HepG2 (cell line): ENCODE results near the gene LTA. TPM values are rescaled to one million over a fixed set of nuclear protein-coding genes. Genes with fewer than 3 reads are reported as not detected.

Experiments
- HHEX ChIP-seq: IDR thresholded peaks from 2 replicates; pipeline ENCODE4 v1.6.1; 2016; ENCODE audit warnings: control low read depth
- LRRFIP1 ChIP-seq: sonication (generic); formaldehyde crosslinking; conservative IDR thresholded peaks from 2 replicates; pipeline ENCODE4 v1.4.0; 2020; ENCODE audit warnings: missing genetic modification reagents
- SNAPC5 ChIP-seq: sonication (generic); formaldehyde crosslinking; IDR thresholded peaks from 2 replicates; pipeline ENCODE4 v1.8.1; 2023; ENCODE audit warnings: mild to moderate bottlenecking, missing genetic modification reagents, borderline replicate concordance
- TCF7 ChIP-seq: sonication (generic); IDR thresholded peaks from 2 replicates; pipeline ENCODE4 v1.6.1; 2016; ENCODE audit warnings: antibody characterized with exemption, low read depth
- TFE3 ChIP-seq: IDR thresholded peaks from 2 replicates; pipeline ENCODE4 v1.6.1; 2016
- TP53 ChIP-seq: sonication (generic); formaldehyde crosslinking; conservative IDR thresholded peaks from 2 replicates; pipeline ENCODE4 v1.4.0; 2020; ENCODE audit warnings: missing genetic modification reagents
- ZNF124 ChIP-seq: sonication (generic); formaldehyde crosslinking; IDR thresholded peaks from 2 replicates; pipeline ENCODE4 v1.4.0; 2020; ENCODE audit warnings: missing genetic modification reagents
- ZNF547 ChIP-seq: sonication (generic); formaldehyde crosslinking; IDR thresholded peaks from 2 replicates; pipeline ENCODE4 v1.5.1; 2020; ENCODE audit warnings: mild to moderate bottlenecking, missing genetic modification reagents
- ZNF724P ChIP-seq: sonication (generic); formaldehyde crosslinking; IDR thresholded peaks from 2 replicates; pipeline ENCODE4 v1.8.0; 2022; ENCODE audit warnings: missing genetic modification reagents, borderline replicate concordance
- ZNF747 ChIP-seq: sonication (generic); formaldehyde crosslinking; IDR thresholded peaks from 2 replicates; pipeline ENCODE4 v1.8.1; 2023; ENCODE audit warnings: missing genetic modification reagents, mild to moderate bottlenecking, borderline replicate concordance
- ZNF83 ChIP-seq: sonication (generic); formaldehyde crosslinking; IDR thresholded peaks from 2 replicates; pipeline ENCODE4 v1.4.0; 2020; ENCODE audit warnings: missing genetic modification reagents, mild to moderate bottlenecking, borderline replicate concordance
- polyA plus RNA-seq, 8 experiments: library from polyadenylated mRNA; depleted of rRNA in 3 of 8; stranded (reverse) in 7 of 8; unstranded in 1 of 8; fragments of >200 nt; fragmentation: Illumina TruSeq in 4 of 8; extraction: Trizol in 4 of 8; gene quantifications; 2 replicates each; pipeline versions ENCODE4 v1.2.1 to v1.2.3, GENCODE V29; 2011 to 2016; ENCODE audit warnings: low read depth in 4 of 8, missing spikeins in 1 of 8, mixed read lengths in 1 of 8; ENCODE audit not compliant: insufficient read depth in 1 of 8
- total RNA-seq, 5 experiments: library from RNA; depleted of rRNA; stranded (reverse); fragments of >200 nt; fragmentation: Illumina TruSeq; extraction: Trizol; gene quantifications; 2 replicates each; pipeline ENCODE4 v1.2.3, GENCODE V29; 2016; ENCODE audit warnings: low read depth in 1 of 5
- TF ChIP-seq, protein P1 (sequence below): conservative IDR thresholded peaks from 2 replicates; pipeline ENCODE4 v1.6.1; 2018; ENCODE audit warnings: missing genetic modification reagents
- TF ChIP-seq, protein P2 (sequence below): sonication (generic); formaldehyde crosslinking; IDR thresholded peaks from 2 replicates; pipeline ENCODE4 v1.5.0; 2020; ENCODE audit warnings: missing genetic modification reagents, mild to moderate bottlenecking, borderline replicate concordance
- TF ChIP-seq, protein P3 (sequence below): IDR thresholded peaks from 2 replicates; pipeline ENCODE4 v1.6.1; 2012; ENCODE audit warnings: low read length, improper control_type of control experiment
- TF ChIP-seq, protein P4 (sequence below): fragments of 450-650 bp; IDR thresholded peaks from 2 replicates; pipeline ENCODE4 v1.6.1; 2017; ENCODE audit warnings: mild to moderate bottlenecking

Gene LTA
- total and polyA plus RNA-seq, 2 of the 13 experiments (the other 11 are each of a cell fraction or from before 2014, with no cell fraction given): 0.09 TPM; not detected in 1

DNA sequence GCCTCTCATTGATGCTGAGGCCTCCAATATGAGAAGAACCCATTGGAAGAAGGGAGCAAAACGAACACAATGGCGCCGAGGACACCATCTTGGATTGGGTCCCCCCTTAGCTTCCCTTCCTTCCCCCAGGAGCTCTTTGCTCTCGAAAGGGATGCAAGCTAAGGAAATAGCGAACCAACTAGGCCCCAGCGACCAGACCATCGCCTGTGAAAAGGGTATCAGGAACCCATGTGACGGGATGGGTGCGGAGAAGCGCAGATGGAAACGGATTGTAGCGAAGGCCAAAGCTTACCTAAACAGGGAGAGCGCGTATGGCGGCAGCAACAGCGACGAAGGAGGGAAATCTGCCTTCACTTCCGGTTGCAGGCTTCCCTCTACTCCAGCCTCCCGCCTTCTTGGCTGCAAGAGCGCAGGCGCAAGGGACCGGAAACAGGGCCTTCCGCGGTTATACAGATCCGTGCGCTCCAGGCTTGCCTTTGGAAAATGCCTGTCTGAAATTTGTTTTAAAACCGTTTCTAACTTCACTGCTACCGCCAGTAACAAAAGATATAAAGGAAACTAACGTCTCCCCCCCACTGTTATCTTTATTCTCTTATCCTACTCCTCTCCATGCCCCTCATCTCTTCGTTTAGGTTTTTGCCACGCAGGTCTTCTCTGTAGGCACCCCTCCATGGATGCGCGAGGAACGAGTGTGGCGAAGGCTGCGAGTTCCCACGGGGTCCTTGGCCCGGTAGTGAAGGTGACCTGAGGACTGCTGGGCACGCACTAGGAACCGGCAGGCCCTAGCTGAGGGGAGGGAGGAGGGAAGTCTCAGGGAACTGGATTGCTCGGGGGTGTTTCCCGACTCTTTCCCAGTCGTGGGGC, 30.2 kb upstream of the LTA start, which contains the start of gene DDX39B (continued):
- TF ChIP-seq, protein P1, sequence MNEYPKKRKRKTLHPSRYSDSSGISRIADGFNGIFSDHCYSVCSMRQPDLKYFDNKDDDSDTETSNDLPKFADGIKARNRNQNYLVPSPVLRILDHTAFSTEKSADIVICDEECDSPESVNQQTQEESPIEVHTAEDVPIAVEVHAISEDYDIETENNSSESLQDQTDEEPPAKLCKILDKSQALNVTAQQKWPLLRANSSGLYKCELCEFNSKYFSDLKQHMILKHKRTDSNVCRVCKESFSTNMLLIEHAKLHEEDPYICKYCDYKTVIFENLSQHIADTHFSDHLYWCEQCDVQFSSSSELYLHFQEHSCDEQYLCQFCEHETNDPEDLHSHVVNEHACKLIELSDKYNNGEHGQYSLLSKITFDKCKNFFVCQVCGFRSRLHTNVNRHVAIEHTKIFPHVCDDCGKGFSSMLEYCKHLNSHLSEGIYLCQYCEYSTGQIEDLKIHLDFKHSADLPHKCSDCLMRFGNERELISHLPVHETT (CRISPR knock-in tag): peak; percentile 20
- peak; percentile 62; the same call in 1 of the 2 replicates for TF ChIP-seq TFE3 (CRISPR knock-in tag)
- TF ChIP-seq ZNF124 (CRISPR knock-in tag): 0 out of 2 replicates have a peak, but pooled peaks have one; percentile 13
- TF ChIP-seq TP53 (CRISPR knock-in tag): peak; percentile 84
- TF ChIP-seq, protein P2, sequence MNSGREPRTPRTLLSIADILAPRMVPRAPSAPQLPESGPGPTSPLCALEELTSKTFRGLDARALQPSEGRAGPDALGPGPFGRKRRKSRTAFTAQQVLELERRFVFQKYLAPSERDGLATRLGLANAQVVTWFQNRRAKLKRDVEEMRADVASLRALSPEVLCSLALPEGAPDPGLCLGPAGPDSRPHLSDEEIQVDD (CRISPR knock-in tag): peak; percentile 74; the same call in 1 of the 2 replicates
- TF ChIP-seq, protein P3, sequence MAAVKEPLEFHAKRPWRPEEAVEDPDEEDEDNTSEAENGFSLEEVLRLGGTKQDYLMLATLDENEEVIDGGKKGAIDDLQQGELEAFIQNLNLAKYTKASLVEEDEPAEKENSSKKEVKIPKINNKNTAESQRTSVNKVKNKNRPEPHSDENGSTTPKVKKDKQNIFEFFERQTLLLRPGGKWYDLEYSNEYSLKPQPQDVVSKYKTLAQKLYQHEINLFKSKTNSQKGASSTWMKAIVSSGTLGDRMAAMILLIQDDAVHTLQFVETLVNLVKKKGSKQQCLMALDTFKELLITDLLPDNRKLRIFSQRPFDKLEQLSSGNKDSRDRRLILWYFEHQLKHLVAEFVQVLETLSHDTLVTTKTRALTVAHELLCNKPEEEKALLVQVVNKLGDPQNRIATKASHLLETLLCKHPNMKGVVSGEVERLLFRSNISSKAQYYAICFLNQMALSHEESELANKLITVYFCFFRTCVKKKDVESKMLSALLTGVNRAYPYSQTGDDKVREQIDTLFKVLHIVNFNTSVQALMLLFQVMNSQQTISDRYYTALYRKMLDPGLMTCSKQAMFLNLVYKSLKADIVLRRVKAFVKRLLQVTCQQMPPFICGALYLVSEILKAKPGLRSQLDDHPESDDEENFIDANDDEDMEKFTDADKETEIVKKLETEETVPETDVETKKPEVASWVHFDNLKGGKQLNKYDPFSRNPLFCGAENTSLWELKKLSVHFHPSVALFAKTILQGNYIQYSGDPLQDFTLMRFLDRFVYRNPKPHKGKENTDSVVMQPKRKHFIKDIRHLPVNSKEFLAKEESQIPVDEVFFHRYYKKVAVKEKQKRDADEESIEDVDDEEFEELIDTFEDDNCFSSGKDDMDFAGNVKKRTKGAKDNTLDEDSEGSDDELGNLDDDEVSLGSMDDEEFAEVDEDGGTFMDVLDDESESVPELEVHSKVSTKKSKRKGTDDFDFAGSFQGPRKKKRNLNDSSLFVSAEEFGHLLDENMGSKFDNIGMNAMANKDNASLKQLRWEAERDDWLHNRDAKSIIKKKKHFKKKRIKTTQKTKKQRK: no peak
- TF ChIP-seq ZNF83 (CRISPR knock-in tag): peak; percentile 36
- 0 out of 2 replicates have a peak, but pooled peaks have one; percentile 50 for TF ChIP-seq SNAPC5 (CRISPR knock-in tag)
- peak; percentile 96 for TF ChIP-seq ZNF547
- no peak for TF ChIP-seq TCF7
- TF ChIP-seq, protein P4, sequence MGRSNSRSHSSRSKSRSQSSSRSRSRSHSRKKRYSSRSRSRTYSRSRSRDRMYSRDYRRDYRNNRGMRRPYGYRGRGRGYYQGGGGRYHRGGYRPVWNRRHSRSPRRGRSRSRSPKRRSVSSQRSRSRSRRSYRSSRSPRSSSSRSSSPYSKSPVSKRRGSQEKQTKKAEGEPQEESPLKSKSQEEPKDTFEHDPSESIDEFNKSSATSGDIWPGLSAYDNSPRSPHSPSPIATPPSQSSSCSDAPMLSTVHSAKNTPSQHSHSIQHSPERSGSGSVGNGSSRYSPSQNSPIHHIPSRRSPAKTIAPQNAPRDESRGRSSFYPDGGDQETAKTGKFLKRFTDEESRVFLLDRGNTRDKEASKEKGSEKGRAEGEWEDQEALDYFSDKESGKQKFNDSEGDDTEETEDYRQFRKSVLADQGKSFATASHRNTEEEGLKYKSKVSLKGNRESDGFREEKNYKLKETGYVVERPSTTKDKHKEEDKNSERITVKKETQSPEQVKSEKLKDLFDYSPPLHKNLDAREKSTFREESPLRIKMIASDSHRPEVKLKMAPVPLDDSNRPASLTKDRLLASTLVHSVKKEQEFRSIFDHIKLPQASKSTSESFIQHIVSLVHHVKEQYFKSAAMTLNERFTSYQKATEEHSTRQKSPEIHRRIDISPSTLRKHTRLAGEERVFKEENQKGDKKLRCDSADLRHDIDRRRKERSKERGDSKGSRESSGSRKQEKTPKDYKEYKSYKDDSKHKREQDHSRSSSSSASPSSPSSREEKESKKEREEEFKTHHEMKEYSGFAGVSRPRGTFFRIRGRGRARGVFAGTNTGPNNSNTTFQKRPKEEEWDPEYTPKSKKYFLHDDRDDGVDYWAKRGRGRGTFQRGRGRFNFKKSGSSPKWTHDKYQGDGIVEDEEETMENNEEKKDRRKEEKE: no peak
- TF ChIP-seq LRRFIP1 (CRISPR knock-in tag): peak; percentile 74; the same call in 1 of the 2 replicates
- TF ChIP-seq ZNF747: peak; percentile 76
- TF ChIP-seq ZNF724P (CRISPR knock-in tag): no peak
- TF ChIP-seq HHEX: peak; percentile 4
